H1 (cell line): ENCODE measurements around the gene MAP4K4.

Experiments used
- CREB1 ChIP-seq: IDR thresholded peaks from 2 replicates; pipeline ENCODE4 v1.6.1; 2012; ENCODE audit warnings: inconsistent platforms
- CTCF ChIP-seq, 3 experiments: IDR thresholded peaks; 1 replicate in 2 of 3; 2 replicates in 1 of 3; pipeline versions ENCODE4 v1.5.1 to v1.6.1; 2011; ENCODE audit warnings: low read length in 3 of 3, mild to moderate bottlenecking in 3 of 3, inconsistent platforms in 2 of 3, low read depth in 1 of 3, moderate library complexity in 1 of 3; ENCODE audit not compliant: insufficient read depth in 1 of 3; ENCODE audit errors: control extremely low read depth in 1 of 3

- TF ChIP-seq CTCF (IDR thresholded peaks at IDR 0.05; ENCODE audit: control extremely low read depth in 1 of 3, insufficient read depth in 1 of 3, low read depth in 1 of 3, low read length in 3 of 3), result no peak
- no peak for TF ChIP-seq CREB1
These were observed 80.6 kb downstream of the MAP4K4 start for GRCh38 chr2:101778102-101778501.
